ENCODE data around the gene MFSD6. TPM values are rescaled to one million over a fixed set of nuclear protein-coding genes. Genes with fewer than 3 reads are reported as not detected.

Gene MFSD6
- total RNA-seq, 1 experiment from 2014 or later: 4.7 TPM

DNA sequence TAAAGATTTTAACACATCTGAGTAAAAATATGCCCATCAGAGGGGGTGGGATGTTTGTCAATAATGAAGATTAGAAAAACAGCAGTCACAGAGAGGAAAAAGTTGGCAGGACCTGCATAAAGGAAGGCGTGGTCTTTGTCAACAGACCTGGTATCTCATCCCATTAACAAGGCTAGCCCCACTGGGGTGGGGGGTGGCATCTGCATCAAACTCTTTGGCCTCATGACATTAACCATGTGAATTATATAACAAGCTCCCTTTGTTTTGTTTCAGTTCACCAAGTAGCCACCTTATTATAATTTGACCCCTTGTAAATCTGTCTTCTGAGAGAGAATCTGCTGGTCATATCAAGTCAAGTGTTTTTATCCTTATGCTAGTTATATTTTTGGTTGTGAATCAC, 97.5 kb downstream of the MFSD6 start (continued):
- no peak for TF ChIP-seq ZNF396 (CRISPR knock-in tag; IDR thresholded peaks at IDR 0.05; ENCODE audit: borderline replicate concordance)
- TF ChIP-seq, protein P1, sequence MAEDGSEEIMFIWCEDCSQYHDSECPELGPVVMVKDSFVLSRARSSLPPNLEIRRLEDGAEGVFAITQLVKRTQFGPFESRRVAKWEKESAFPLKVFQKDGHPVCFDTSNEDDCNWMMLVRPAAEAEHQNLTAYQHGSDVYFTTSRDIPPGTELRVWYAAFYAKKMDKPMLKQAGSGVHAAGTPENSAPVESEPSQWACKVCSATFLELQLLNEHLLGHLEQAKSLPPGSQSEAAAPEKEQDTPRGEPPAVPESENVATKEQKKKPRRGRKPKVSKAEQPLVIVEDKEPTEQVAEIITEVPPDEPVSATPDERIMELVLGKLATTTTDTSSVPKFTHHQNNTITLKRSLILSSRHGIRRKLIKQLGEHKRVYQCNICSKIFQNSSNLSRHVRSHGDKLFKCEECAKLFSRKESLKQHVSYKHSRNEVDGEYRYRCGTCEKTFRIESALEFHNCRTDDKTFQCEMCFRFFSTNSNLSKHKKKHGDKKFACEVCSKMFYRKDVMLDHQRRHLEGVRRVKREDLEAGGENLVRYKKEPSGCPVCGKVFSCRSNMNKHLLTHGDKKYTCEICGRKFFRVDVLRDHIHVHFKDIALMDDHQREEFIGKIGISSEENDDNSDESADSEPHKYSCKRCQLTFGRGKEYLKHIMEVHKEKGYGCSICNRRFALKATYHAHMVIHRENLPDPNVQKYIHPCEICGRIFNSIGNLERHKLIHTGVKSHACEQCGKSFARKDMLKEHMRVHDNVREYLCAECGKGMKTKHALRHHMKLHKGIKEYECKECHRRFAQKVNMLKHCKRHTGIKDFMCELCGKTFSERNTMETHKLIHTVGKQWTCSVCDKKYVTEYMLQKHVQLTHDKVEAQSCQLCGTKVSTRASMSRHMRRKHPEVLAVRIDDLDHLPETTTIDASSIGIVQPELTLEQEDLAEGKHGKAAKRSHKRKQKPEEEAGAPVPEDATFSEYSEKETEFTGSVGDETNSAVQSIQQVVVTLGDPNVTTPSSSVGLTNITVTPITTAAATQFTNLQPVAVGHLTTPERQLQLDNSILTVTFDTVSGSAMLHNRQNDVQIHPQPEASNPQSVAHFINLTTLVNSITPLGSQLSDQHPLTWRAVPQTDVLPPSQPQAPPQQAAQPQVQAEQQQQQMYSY (CRISPR knock-in tag; IDR thresholded peaks at IDR 0.05): no peak
- no peak for TF ChIP-seq KAT7 (CRISPR knock-in tag; IDR thresholded peaks at IDR 0.05; ENCODE audit: borderline replicate concordance)
- no peak for TF ChIP-seq SMAD3 (CRISPR knock-in tag; IDR thresholded peaks at IDR 0.05; ENCODE audit: borderline replicate concordance)
- TF ChIP-seq RORB (CRISPR knock-in tag; IDR thresholded peaks at IDR 0.05): no peak

DNA sequence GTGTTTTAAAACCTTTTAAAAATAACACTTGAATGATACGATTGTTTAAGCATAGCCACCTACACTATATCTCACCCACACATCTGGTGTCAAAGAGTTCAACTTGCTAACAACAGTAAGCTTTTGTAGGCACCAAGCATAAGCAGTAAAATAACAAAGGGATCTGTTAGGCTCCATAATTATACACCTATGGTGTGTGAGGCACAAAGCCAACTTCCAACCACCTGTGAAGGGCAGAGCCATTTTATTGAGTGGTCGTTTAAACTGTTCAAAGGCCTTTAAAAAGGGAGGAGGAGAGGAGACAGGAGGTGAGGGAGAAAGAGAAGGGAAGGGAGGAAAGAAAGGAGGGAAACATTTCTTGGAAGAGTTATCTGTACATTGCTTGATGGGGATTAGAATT, 98.5 kb downstream of the MFSD6 start:
- Mint-ChIP-seq H3K36me3 (no peaks in the 10 kb centered on the region), H3K4me1 (peaks cover 5% of the 10 kb centered on the region), H3K4me3 (no peak overlapping the region), H3K9me3 (no peaks in the 10 kb centered on the region), H3K27me3 (ENCODE audit: low read depth) (no peaks in the 10 kb centered on the region), H3K27ac (no peak overlapping the region)
- ChIA-PET POLR2A (no interaction called here), CTCF (no interaction called here)
- DNase-seq (ENCODE audit: low spot score): no peak
- ATAC-seq: no peak
- TF ChIP-seq NFYB (CRISPR knock-in tag; conservative IDR thresholded peaks at IDR 0.05; ENCODE audit: low read depth): no peak
- TF ChIP-seq, protein P2, sequence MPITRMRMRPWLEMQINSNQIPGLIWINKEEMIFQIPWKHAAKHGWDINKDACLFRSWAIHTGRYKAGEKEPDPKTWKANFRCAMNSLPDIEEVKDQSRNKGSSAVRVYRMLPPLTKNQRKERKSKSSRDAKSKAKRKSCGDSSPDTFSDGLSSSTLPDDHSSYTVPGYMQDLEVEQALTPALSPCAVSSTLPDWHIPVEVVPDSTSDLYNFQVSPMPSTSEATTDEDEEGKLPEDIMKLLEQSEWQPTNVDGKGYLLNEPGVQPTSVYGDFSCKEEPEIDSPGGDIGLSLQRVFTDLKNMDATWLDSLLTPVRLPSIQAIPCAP (CRISPR knock-in tag; IDR thresholded peaks at IDR 0.05): no peak
- no peak for TF ChIP-seq CREB1 (CRISPR knock-in tag; IDR thresholded peaks at IDR 0.05)
- TF ChIP-seq, protein P3, sequence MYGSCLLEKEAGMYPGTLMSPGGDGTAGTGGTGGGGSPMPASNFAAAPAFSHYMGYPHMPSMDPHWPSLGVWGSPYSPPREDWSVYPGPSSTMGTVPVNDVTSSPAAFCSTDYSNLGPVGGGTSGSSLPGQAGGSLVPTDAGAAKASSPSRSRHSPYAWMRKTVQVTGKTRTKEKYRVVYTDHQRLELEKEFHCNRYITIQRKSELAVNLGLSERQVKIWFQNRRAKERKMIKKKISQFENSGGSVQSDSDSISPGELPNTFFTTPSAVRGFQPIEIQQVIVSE (CRISPR knock-in tag; IDR thresholded peaks at IDR 0.05; ENCODE audit: borderline replicate concordance): no peak
- TF ChIP-seq, protein P4, sequence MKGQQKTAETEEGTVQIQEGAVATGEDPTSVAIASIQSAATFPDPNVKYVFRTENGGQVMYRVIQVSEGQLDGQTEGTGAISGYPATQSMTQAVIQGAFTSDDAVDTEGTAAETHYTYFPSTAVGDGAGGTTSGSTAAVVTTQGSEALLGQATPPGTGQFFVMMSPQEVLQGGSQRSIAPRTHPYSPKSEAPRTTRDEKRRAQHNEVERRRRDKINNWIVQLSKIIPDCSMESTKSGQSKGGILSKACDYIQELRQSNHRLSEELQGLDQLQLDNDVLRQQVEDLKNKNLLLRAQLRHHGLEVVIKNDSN (CRISPR knock-in tag; IDR thresholded peaks at IDR 0.05): no peak
- TF ChIP-seq, protein P5, sequence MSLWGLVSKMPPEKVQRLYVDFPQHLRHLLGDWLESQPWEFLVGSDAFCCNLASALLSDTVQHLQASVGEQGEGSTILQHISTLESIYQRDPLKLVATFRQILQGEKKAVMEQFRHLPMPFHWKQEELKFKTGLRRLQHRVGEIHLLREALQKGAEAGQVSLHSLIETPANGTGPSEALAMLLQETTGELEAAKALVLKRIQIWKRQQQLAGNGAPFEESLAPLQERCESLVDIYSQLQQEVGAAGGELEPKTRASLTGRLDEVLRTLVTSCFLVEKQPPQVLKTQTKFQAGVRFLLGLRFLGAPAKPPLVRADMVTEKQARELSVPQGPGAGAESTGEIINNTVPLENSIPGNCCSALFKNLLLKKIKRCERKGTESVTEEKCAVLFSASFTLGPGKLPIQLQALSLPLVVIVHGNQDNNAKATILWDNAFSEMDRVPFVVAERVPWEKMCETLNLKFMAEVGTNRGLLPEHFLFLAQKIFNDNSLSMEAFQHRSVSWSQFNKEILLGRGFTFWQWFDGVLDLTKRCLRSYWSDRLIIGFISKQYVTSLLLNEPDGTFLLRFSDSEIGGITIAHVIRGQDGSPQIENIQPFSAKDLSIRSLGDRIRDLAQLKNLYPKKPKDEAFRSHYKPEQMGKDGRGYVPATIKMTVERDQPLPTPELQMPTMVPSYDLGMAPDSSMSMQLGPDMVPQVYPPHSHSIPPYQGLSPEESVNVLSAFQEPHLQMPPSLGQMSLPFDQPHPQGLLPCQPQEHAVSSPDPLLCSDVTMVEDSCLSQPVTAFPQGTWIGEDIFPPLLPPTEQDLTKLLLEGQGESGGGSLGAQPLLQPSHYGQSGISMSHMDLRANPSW (CRISPR knock-in tag; conservative IDR thresholded peaks at IDR 0.05; ENCODE audit: low read depth): no peak
- no peak for TF ChIP-seq TEAD4 (CRISPR knock-in tag; IDR thresholded peaks at IDR 0.05)
- TF ChIP-seq, protein P6, sequence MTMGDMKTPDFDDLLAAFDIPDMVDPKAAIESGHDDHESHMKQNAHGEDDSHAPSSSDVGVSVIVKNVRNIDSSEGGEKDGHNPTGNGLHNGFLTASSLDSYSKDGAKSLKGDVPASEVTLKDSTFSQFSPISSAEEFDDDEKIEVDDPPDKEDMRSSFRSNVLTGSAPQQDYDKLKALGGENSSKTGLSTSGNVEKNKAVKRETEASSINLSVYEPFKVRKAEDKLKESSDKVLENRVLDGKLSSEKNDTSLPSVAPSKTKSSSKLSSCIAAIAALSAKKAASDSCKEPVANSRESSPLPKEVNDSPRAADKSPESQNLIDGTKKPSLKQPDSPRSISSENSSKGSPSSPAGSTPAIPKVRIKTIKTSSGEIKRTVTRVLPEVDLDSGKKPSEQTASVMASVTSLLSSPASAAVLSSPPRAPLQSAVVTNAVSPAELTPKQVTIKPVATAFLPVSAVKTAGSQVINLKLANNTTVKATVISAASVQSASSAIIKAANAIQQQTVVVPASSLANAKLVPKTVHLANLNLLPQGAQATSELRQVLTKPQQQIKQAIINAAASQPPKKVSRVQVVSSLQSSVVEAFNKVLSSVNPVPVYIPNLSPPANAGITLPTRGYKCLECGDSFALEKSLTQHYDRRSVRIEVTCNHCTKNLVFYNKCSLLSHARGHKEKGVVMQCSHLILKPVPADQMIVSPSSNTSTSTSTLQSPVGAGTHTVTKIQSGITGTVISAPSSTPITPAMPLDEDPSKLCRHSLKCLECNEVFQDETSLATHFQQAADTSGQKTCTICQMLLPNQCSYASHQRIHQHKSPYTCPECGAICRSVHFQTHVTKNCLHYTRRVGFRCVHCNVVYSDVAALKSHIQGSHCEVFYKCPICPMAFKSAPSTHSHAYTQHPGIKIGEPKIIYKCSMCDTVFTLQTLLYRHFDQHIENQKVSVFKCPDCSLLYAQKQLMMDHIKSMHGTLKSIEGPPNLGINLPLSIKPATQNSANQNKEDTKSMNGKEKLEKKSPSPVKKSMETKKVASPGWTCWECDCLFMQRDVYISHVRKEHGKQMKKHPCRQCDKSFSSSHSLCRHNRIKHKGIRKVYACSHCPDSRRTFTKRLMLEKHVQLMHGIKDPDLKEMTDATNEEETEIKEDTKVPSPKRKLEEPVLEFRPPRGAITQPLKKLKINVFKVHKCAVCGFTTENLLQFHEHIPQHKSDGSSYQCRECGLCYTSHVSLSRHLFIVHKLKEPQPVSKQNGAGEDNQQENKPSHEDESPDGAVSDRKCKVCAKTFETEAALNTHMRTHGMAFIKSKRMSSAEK (CRISPR knock-in tag; IDR thresholded peaks at IDR 0.05; ENCODE audit: borderline replicate concordance): no peak
- TF ChIP-seq, protein P7, sequence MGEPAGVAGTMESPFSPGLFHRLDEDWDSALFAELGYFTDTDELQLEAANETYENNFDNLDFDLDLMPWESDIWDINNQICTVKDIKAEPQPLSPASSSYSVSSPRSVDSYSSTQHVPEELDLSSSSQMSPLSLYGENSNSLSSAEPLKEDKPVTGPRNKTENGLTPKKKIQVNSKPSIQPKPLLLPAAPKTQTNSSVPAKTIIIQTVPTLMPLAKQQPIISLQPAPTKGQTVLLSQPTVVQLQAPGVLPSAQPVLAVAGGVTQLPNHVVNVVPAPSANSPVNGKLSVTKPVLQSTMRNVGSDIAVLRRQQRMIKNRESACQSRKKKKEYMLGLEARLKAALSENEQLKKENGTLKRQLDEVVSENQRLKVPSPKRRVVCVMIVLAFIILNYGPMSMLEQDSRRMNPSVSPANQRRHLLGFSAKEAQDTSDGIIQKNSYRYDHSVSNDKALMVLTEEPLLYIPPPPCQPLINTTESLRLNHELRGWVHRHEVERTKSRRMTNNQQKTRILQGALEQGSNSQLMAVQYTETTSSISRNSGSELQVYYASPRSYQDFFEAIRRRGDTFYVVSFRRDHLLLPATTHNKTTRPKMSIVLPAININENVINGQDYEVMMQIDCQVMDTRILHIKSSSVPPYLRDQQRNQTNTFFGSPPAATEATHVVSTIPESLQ (CRISPR knock-in tag; IDR thresholded peaks at IDR 0.05): no peak
- no peak for TF ChIP-seq MXD4 (CRISPR knock-in tag; IDR thresholded peaks at IDR 0.05; ENCODE audit: borderline replicate concordance)
- no peak for TF ChIP-seq ETV6 (CRISPR knock-in tag; IDR thresholded peaks at IDR 0.05)
- TF ChIP-seq ZNF121 (CRISPR knock-in tag; IDR thresholded peaks at IDR 0.05): no peak
- TF ChIP-seq ZNF138 (CRISPR knock-in tag; conservative IDR thresholded peaks at IDR 0.05): no peak
- TF ChIP-seq, protein P8, sequence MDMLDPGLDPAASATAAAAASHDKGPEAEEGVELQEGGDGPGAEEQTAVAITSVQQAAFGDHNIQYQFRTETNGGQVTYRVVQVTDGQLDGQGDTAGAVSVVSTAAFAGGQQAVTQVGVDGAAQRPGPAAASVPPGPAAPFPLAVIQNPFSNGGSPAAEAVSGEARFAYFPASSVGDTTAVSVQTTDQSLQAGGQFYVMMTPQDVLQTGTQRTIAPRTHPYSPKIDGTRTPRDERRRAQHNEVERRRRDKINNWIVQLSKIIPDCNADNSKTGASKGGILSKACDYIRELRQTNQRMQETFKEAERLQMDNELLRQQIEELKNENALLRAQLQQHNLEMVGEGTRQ (CRISPR knock-in tag; IDR thresholded peaks at IDR 0.05): no peak
- no peak for TF ChIP-seq GABPB1 (CRISPR knock-in tag; IDR thresholded peaks at IDR 0.05)
- no peak for TF ChIP-seq MYBL2 (CRISPR knock-in tag; IDR thresholded peaks at IDR 0.05)
- no peak for TF ChIP-seq ZNF263 (CRISPR knock-in tag; IDR thresholded peaks at IDR 0.05; ENCODE audit: low read depth)
